ENCODE results near the gene GOLGA5.
A peak's percentile ranks its signal among the peaks of the same experiment; 100 is the strongest.

Gene GOLGA5

GRCh38 chr14:92780444-92781232 lies 13.5 kb upstream of the GOLGA5 start:
- ATAC-seq (ENCODE audit: insufficient read depth, low read depth) (no peak), DNase-seq (no peak)
- Histone ChIP-seq H3K27me3 (ENCODE audit: insufficient read depth, low read length, poor library complexity) (no peaks in the 10 kb centered on the region), H3K36me3 (ENCODE audit: insufficient read depth, low read length) (no peaks in the 10 kb centered on the region), H3K27ac (ENCODE audit: low read length) (no peak overlapping the region), H2AFZ (ENCODE audit: low read depth, low read length) (no peak overlapping the region), H3K4me3 (ENCODE audit: low read depth in 1 of 2, low read length in 2 of 2) (no peak overlapping the region), H3K9me3 (ENCODE audit: insufficient read depth, low read length, severe bottlenecking) (no peaks in the 10 kb centered on the region), H3K4me2 (ENCODE audit: insufficient read depth, low read length) (no peak overlapping the region), H3K79me2 (ENCODE audit: insufficient read depth, low read length) (no peaks in the 10 kb centered on the region), H4K20me1 (ENCODE audit: insufficient read depth, low read length) (no peaks in the 10 kb centered on the region), H3K9ac (ENCODE audit: low read depth, low read length) (no peak overlapping the region), H3K4me1 (ENCODE audit: insufficient read depth, low read length) (no peaks in the 10 kb centered on the region)
- TF ChIP-seq EZH2 (IDR thresholded peaks at IDR 0.05; ENCODE audit: borderline replicate concordance, low read depth, low read length, severe bottlenecking) = no peak
- TF ChIP-seq, protein P1, sequence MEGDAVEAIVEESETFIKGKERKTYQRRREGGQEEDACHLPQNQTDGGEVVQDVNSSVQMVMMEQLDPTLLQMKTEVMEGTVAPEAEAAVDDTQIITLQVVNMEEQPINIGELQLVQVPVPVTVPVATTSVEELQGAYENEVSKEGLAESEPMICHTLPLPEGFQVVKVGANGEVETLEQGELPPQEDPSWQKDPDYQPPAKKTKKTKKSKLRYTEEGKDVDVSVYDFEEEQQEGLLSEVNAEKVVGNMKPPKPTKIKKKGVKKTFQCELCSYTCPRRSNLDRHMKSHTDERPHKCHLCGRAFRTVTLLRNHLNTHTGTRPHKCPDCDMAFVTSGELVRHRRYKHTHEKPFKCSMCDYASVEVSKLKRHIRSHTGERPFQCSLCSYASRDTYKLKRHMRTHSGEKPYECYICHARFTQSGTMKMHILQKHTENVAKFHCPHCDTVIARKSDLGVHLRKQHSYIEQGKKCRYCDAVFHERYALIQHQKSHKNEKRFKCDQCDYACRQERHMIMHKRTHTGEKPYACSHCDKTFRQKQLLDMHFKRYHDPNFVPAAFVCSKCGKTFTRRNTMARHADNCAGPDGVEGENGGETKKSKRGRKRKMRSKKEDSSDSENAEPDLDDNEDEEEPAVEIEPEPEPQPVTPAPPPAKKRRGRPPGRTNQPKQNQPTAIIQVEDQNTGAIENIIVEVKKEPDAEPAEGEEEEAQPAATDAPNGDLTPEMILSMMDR (IDR thresholded peaks at IDR 0.05; ENCODE audit: borderline replicate concordance, extremely low read depth, low read length, poor library complexity, severe bottlenecking) = no peak

DNA sequence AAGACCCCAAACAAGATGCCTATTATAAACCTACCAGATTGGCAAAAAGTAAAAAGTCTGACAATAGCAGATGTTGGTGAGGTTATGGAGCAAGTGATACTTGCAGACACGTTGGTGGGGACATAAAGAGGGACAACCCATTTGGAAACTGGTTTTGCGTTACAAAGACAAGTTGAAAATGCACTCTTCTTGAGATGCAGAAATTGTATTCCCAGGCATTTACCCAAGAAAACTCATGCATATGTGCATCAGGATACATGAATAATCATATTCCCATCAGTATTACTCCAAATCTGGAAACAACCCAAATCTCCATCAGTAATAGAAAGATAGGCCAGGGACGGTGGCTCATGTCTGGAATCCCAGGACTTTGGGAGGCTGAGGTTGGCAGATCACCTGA lies 12.8 kb upstream of the GOLGA5 start:
- Histone ChIP-seq H3K9me3 (ENCODE audit: insufficient read depth, low read length, severe bottlenecking) (no peaks in the 10 kb centered on the region), H3K4me1 (ENCODE audit: insufficient read depth, low read length) (no peaks in the 10 kb centered on the region), H3K79me2 (ENCODE audit: insufficient read depth, low read length) (no peaks in the 10 kb centered on the region), H3K4me2 (ENCODE audit: insufficient read depth, low read length) (no peak overlapping the region), H3K36me3 (ENCODE audit: insufficient read depth, low read length) (no peaks in the 10 kb centered on the region), H4K20me1 (ENCODE audit: insufficient read depth, low read length) (no peaks in the 10 kb centered on the region), H3K27ac (ENCODE audit: low read length) (no peak overlapping the region), H2AFZ (ENCODE audit: low read depth, low read length) (no peak overlapping the region), H3K9ac (ENCODE audit: low read depth, low read length) (no peak overlapping the region), H3K27me3 (ENCODE audit: insufficient read depth, low read length, poor library complexity) (no peaks in the 10 kb centered on the region), H3K4me3 (ENCODE audit: low read depth in 1 of 2, low read length in 2 of 2) (no peak overlapping the region)
- TF ChIP-seq, protein P1 (IDR thresholded peaks at IDR 0.05; ENCODE audit: borderline replicate concordance, extremely low read depth, low read length, poor library complexity, severe bottlenecking) = no peak
- no peak for TF ChIP-seq EZH2 (IDR thresholded peaks at IDR 0.05; ENCODE audit: borderline replicate concordance, low read depth, low read length, severe bottlenecking)
- DNase-seq (no peak), ATAC-seq (ENCODE audit: insufficient read depth, low read depth) (no peak)

- Histone ChIP-seq H3K36me3 (ENCODE audit: insufficient read depth, low read length) (no peaks in the 10 kb centered on the region), H3K27ac (ENCODE audit: low read length) (no peak overlapping the region), H2AFZ (ENCODE audit: low read depth, low read length) (no peak overlapping the region), H3K4me1 (ENCODE audit: insufficient read depth, low read length) (no peaks in the 10 kb centered on the region), H3K9me3 (ENCODE audit: insufficient read depth, low read length, severe bottlenecking) (no peaks in the 10 kb centered on the region), H3K79me2 (ENCODE audit: insufficient read depth, low read length) (no peaks in the 10 kb centered on the region), H3K4me2 (ENCODE audit: insufficient read depth, low read length) (no peak overlapping the region), H3K27me3 (ENCODE audit: insufficient read depth, low read length, poor library complexity) (no peaks in the 10 kb centered on the region), H4K20me1 (ENCODE audit: insufficient read depth, low read length) (no peaks in the 10 kb centered on the region), H3K4me3 (ENCODE audit: low read depth in 1 of 2, low read length in 2 of 2) (no peak overlapping the region), H3K9ac (ENCODE audit: low read depth, low read length) (no peak overlapping the region)
- ATAC-seq (ENCODE audit: insufficient read depth, low read depth) = peak; percentile 89
- peak; percentile 34 for DNase-seq
- TF ChIP-seq EZH2 (IDR thresholded peaks at IDR 0.05; ENCODE audit: borderline replicate concordance, low read depth, low read length, severe bottlenecking) = no peak
- TF ChIP-seq, protein P1 (IDR thresholded peaks at IDR 0.05; ENCODE audit: borderline replicate concordance, extremely low read depth, low read length, poor library complexity, severe bottlenecking) = peak; percentile 79
Measured at GRCh38 chr14:92783813-92784431, 10.2 kb upstream of the GOLGA5 start.
